NCI-H2081 treated with DMSO at 0.1 percent for 48 hours (cell line): ENCODE results near the gene A3GALT2.

Source experiments
- DNase-seq: peaks from one replicate; lab custom pipeline; 2025; lab: John Stamatoyannopoulos, UW

Gene A3GALT2

DNA sequence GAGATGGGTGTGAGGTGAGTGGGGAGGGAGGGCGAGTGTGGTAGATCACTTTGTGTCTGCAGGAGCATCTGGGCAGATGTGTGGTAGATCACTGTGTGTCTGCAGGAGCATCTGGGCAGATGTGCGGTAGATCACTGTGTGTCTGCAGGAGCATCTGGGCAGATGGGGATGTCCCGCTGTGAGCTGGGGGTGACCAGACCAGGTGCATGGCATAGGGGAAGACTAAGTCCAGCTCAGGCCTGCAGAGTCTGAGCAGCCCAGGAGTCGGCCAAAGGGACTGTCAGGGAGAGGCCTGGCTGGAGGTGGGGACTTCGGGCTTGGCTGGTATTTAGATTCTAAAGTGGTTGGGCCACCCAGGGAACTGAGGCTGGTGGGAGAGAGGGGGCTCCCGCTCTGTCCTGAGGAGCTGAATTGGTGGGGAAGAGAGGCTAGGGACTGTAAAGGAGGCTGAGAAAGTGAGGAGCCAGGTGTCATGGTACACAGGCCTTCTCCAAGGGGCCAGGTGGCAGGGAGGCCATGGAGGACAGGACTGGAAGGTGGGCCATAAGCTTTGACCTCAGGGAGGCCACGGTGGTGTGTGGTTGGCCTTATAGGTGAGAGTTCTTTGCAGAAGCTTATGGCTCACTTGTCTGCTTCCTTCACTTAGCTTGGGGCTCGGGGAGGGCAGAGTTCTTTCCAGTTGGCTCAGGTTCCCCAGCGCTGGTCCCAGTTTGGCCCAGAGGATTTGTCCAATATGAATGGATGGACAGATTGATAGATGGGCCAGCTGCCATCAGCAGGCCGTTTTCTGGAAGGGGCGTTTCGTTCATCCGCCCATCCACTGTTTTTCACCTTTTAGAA is 49.0 kb downstream of the A3GALT2 start:
- no peak for DNase-seq

DNA sequence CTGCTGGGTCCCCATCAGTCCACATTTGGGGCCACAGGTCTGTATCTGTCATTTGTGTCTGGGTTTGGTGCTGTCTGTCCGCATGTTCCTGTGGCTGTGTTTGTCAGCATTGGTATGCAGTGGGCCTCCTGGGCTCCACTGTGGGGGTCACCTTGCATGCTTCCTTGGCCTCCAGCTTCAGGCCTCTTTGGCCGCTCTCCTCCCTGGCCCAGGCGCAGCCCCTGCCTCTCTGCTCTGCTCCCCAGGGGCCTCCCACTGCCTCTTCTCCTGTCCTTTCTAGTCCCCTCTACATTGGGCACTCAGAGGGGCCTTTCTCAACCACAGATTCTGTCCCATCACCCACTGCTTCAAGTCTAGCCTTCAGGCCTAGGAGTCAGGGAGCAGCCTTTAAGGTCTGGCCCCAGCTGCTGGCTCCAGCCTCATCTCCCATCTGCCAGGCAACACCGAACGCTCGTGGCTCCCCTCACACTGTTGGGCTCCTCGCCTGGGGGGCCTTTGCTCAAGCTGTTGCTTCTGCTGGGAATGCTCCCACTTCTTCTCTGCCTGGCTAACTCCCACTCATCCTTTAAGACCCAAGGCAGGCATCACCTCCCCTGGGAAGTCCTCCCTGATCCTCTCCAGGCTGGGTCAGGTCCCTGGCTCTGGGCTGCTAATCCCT is 50.0 kb downstream of the A3GALT2 start:
- DNase-seq = no peak

DNA sequence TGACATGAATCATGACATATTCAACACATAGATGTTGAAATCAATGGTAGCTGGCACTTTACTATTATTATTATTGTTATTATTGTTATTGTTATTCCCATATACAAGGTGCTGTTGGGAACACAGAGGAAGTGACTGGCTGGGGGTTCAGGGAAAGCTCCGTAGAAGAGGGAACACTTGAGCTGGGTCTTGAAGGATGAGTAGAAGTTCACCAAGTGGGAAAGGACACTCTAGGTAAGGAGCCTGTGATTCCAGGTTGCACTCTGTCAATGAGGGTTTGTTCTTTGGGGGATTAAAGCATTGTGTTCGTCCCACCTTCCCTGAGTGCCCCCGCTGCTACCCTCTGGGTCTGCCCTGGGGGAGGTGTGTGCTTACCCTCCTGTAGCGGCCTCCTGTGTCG is 50.5 kb downstream of the A3GALT2 start:
- no peak for DNase-seq

DNA sequence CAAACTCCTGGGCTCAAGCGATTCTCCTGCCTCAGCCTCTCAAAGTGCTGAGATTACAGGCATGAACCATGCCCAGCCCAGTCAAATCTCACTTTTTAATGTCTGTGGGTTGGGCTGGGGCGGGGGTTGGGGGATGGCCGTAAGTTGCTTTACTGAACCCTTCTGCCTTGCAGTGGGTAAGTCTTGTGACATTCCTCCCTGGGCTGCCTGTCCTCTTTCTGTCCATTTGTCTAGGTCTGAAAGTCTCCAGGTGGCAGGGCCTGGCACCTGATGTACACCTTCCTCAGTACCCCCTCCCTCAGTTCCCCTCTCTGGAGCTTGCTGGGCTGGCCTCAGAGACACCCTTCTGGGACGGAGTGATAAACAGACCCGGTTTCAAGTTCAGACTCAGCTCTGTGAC is 51.3 kb downstream of the A3GALT2 start:
- DNase-seq = no peak

DNA sequence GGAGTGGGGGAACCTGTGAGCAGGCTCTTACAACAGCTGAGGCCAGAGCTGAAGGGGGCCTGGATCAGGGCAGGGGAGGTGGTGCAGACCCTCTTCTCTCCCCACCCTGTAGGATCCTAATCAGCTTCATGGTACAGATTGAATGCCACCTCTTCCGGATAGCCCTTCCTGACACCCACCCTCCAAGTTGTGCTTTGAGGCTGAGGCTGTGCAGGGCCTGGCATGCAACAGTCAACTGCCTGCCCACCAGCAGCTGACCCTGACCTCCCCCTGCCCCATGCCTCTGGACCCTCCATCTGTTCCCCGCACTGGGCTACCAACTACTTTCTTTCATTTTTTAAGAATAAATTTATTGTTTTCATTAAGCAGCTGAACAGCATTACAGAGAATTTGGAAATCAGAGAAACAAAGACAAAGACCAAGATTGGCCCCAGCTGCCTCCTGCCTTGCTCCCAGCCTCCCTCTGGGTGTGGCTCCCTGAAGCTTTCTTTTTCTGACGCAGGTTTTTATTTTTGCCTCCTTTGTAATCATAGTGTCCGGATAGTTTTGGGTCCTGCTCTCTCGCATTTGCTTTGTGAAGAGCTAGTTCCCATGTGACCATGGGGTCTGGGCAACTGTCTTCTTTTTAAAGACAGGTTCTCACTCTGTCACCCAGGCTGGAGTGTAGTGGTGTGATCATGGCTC is 51.8 kb downstream of the A3GALT2 start:
- DNase-seq = no peak

DNA sequence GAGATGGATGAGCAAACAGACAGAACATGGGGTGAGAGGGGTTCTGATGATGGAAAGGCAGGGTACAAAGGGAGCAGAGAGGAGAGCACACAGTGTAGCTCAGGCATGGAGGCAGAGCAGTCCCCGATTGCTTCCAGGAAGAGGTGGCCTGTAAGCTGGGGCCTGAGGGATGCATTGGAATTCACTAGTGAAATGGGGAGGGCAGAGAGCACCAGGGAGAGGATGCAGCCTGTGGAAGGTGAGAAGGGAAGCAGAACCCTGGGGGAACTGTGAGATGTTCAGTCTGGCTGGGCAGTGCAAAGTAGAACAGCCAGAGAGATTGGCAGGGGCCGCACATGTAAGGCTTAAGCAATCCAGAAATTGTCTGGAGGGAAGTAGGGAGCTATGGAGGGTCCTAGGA is 52.4 kb downstream of the A3GALT2 start:
- no peak for DNase-seq

DNA sequence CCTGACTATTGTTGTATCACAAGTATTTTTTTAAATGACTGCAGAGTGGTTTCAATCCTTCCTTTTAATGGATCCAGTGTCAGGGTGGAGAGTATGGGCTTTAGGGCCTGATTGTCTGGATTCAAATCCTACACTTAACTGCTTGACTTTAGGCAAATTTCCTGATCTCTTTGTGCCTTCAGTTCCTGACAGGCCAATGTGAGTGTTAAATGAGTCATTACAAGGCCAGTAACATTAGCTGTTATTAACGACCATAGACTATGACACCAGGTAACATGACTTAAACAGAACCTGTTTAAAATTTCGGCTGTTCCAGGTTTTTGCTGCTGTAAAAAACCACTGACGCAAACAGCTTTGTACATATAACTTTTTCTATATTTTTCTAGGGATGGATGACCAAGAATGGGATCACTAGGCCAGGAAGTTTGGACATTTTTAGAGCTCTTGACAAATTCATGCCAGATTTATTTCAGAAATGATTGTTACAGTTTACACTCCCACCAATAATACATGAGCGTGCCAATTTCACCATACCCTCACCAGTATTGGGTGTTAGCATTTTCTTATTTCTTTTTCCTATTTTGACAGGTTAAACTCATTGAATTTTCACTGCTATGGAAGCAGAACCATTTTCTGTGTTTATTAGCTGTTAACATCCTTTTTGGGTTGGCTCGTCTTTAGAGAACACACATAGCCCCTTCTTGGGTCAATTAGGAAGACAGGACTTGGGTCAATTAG is 53.3 kb downstream of the A3GALT2 start:
- no peak for DNase-seq

DNA sequence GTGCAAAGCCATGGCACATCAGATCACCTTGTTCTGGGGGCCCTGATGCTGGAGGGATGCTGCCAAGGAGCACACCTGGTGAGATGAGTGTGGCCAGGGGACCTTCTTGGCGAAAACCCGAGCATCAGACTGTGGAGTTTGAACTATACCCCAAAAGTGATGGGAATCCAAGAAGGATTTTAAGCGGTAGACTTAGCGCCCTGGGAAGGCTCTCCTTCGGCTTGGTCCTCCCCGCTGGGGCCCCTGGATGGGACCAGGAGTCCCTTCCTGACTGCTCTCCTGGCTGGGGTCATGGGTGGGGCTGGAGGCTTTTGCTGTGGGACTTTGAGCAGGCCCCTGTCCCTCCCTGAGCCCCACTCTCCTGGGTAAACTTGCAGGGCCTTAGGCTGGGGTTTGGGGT is 54.1 kb downstream of the A3GALT2 start:
- DNase-seq = no peak

DNA sequence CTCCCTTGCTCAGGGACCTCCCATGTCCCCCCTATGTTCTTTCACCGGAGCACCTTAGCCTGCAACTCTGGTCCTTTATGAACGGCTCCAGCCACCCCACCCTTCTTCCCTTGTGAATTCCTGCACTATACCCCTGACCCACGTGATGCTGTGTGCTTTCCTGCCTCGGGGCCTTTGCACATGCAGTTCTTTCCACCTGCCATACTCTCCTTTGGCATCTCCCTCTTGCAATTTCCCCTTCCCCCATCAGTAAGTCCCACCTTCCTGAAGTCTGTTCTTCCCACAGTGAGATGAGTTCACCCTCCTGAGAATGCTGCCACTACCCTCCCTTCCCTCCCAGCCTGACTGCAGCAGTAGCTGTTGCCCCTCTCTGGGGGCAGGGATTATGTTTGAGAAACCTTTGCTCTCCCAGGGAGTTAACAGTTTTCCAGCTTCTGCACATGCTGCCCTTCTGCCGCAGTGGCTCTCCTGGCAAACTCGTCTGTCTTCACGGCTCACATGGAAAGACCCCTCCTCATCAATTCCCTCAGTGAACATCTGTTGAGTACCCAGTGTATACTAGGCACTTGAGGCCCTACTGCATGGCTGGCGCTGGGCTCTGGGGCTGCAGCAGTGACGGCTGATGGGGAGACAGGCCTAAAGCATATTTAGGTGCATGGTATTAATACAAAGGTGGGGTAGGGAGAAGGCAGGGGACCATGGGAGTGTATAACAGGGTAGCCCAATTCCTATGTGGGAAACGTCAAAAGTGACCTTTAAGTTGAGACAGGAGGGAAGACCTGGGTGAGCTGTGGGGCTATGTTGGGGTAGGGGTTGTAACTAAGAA is 54.9 kb downstream of the A3GALT2 start:
- DNase-seq = no peak

DNA sequence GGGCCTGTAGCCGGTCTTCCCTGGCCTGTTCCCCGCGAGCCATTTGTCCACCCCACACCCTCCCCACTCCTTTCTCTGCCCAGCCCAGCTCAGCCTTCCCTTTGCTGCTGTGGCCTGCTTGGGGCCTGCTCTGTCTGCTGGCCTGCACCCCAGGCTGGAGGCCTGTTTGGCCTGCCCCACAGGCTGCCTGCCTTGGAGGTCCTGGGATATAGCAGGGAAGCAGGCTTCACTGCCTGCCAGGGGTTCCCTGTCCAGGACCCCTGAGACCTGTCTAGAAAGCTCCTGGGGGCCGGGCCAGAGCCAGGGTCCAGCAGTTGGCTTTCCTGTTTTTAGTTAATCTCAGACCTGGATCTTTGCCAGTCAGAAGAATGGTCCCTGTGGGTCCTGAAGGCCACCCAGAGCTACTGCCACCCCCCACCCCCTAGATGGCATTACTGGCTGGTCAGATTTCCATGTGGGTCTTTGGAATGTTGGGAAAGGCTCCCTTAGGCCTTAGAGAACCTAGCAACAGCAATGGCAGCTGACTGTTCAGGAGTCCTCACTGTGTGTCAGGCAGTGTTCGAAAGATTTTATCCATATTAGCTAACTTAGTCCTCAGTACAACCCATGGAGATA is 56.9 kb downstream of the A3GALT2 start:
- no peak for DNase-seq

DNA sequence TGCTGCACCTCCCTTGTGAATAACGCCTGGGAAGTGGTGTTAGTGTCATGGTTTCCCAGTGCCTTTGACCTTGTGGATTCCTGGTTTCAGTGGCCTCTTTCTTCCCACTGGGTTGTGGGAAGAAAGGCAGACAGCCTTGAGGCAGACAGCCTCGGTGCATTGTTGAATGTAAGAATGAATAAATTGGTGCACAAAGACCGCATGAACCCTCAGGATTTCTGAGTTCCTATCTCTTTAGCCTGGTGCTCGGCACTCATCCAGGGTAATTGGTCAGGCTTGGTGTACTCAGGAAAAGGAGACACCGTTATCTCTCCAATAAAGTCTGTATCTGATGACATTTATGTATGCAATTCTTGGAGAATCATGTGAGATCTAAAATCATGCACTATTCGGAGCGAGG is 59.6 kb downstream of the A3GALT2 start:
- no peak for DNase-seq

DNA sequence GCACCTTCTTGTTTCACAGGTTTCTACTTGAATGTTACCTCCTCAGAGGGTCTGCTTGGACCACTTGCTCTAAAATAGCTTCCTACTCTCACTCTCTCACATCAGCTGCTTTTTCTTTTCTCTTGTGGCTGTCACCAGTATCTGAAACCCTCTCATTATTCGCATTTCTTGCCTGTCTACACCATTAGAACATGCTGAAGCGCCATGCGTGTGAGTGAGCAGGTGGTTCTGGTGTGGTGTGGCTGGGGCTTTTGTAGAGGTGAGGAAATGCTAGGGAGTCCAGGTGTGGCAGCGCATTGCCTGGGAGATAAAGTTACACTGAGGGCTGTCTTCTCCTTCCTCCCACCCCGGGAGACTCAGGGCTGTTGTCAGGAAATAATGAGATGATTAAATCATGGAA is 60.5 kb downstream of the A3GALT2 start:
- no peak for DNase-seq

DNA sequence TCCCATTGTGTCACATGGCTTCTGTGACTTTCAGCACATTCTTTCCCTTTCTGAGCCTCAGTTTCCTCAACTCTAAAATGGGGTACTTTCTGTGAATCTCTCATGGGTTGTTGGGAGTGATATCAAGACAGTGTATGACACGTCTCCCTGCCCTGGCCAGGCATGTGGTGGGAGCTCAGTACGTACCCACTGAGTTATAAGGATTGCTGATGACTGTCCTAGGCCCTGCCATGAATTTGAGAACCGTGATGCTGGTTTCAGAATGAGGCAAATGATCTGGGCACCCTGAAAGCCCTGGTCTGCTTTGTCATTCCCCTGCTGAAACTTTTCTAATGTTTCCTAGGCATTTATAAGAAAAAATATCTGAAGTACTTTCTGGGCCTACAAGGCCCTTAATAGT is 61.0 kb downstream of the A3GALT2 start:
- no peak for DNase-seq

DNA sequence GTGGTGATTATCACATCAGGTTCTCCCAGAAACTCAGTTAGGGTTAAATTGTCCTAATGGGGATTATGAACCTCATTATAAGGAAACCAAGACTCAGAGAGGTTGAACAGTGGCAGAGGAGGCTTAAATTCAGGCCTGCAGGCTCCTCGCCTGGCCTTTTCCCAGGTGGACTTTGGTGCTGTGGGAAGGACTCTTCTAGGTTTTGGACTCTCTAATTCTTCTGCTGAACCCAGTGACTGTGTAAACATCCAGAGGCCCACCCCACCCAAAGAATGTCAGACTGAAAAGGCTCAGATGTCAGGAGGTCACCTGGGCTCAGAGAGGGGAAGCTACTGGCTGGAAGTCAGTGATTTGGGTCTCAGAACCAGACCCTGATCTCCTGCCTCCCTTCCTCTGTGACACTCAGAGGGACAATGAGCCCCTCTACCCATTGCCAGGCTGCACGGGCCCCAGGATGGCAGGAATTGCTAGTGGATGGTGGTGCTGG is 62.1 kb downstream of the A3GALT2 start:
- no peak for DNase-seq

DNA sequence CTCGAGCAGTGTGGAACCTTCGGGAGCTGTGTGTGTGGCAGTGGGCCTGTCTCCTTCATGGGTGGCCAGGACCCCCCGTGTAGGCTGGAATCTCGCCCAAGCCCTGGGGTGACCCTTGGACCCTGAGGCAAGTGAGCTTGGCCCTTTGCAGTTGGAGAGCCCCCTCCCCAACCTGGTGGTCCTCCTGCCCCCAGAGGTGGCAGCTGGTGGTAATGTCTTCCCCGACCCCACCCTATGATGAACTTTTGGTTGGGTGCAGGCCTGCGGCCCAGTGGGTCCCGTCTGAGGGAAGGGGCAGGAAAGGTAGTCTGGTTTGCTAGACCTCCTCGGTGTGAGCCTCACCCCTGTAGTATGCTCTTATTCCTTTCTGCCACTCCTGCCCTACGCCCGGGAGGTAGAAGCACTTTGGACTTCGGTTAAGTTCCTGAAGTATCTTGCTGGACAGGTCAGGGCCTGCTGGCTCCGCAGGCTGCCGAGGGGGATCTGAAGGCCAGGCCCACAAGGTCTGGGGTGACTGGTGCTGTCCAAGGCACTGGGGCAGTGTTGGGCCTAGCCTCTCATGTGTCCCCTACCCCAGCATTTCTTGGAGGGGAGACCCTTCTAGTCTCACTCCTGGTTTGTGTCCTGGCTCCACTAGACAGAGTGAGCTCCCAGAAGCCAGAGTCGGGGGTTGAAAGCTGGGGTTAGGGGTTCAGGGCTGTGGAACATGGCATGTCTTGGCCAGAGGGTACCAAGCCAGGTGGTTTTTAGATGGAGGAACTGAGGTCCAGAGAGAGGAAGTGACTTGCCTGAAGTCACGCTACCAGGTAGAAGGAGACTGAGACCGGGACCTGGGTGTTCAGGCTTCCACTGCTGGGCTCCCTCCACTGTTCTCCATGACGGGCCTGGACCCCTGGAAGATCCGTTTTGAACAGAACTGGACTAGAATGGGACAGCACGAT is 62.9 kb downstream of the A3GALT2 start:
- DNase-seq = no peak

DNA sequence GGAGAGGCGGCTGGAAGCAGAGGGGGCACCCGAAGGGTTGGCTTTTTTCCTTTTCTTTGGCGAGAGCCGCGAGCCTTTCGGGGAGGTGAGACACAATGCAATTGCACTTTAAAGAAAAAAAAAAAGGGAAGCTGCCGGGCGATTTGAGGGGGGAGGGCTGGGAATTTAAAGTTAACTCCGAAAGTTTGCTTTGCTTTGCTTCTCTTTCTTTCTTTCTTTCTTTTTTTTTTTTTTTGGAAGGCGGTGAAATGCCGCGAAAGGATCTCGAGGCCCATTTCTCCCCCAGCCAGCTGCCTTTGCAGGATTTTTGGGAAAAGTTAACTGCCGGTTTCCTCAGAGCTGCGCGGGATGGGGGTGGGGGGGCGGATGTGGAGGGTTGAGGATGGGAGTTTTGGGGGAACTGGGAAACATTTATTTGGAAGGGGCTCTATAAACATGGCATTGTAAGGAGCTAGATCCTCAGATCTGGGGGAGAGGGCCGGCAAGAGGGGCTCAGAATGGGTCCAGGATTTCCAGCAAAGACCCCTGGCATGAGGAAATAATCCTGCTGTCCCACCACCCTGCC is 63.6 kb downstream of the A3GALT2 start:
- no peak for DNase-seq
